Endothelial cell of umbilical vein (primary cell): ENCODE measurements around the gene BZW2.

Source experiments
- CTCF ChIP-seq, 2 donors: IDR thresholded peaks; 1 replicate in 1 of 2; 2 replicates in 1 of 2; pipeline ENCODE4 v1.5.1; 2011; ENCODE audit warnings: low read length in 2 of 2, mild to moderate bottlenecking in 2 of 2, moderate library complexity in 2 of 2, control low read depth in 1 of 2, inconsistent platforms in 1 of 2, low read depth in 1 of 2; ENCODE audit not compliant: insufficient read depth in 1 of 2; ENCODE audit errors: extremely low read depth in 1 of 2
- EZH2 ChIP-seq: IDR thresholded peaks from 2 replicates; pipeline ENCODE4 v1.6.1; 2012; ENCODE audit warnings: borderline replicate concordance, low read depth, mild to moderate bottlenecking, moderate library complexity, low read length, inconsistent platforms; ENCODE audit not compliant: severe bottlenecking
- GATA2 ChIP-seq: IDR thresholded peaks from 2 replicates; pipeline ENCODE4 v1.7.0; 2011; ENCODE audit warnings: low read depth, mild to moderate bottlenecking, moderate library complexity, mixed read lengths, low read length; ENCODE audit not compliant: insufficient read length, insufficient read depth
- MAX ChIP-seq: IDR thresholded peaks from 2 replicates; pipeline ENCODE4 v1.6.1; 2011; ENCODE audit not compliant: insufficient read depth, insufficient read length
- POLR2A ChIP-seq: IDR thresholded peaks from 2 replicates; pipeline ENCODE4 v1.6.1; 2012; ENCODE audit warnings: low read depth, mild to moderate bottlenecking, control low read depth, low read length
- POLR2AphosphoS5 ChIP-seq: IDR thresholded peaks from 2 replicates; pipeline ENCODE4 v1.6.1; 2012; ENCODE audit warnings: low read depth, mild to moderate bottlenecking, control low read depth, low read length, moderate library complexity; ENCODE audit not compliant: insufficient read depth

- TF ChIP-seq CTCF (IDR thresholded peaks at IDR 0.05; ENCODE audit: extremely low read depth in 1 of 2, insufficient read depth in 1 of 2, low read depth in 1 of 2, low read length in 2 of 2) = no peak
- TF ChIP-seq POLR2AphosphoS5 = no peak
- TF ChIP-seq POLR2A = no peak
- no peak for TF ChIP-seq MAX
- no peak for TF ChIP-seq EZH2
- TF ChIP-seq GATA2 = no peak
Measured at GRCh38 chr7:16667355-16667754, 21.4 kb downstream of the BZW2 start.
